NB4 (cell line): Measurements from ENCODE around the gene POLR3H.

Source experiments
- CTCF ChIP-seq: IDR thresholded peaks from one replicate; pipeline ENCODE4 v1.5.1; 2012; ENCODE audit warnings: low read depth, low read length
- MAX ChIP-seq: IDR thresholded peaks from 2 replicates; pipeline ENCODE4 v1.6.1; 2011; ENCODE audit warnings: low read depth, low read length
- POLR2A ChIP-seq: IDR thresholded peaks from 2 replicates; pipeline ENCODE4 v1.6.1; 2011; ENCODE audit warnings: mild to moderate bottlenecking; ENCODE audit not compliant: insufficient read length; ENCODE audit errors: extremely low read depth

- no peak for TF ChIP-seq MAX
- no peak for TF ChIP-seq CTCF
- TF ChIP-seq POLR2A, result no peak
These were observed 12.4 kb downstream of the POLR3H start for GRCh38 chr22:41531715-41532477.
